GM19452 (cell line): ENCODE measurements around the gene PKM.
"Not testable (repeated sequence)": the region's sequence is repeated elsewhere in the genome, so short reads cannot be mapped to it uniquely, and the experiment has no call there.

Experiments
- ATAC-seq: cut with Tn5 transposase; IDR thresholded peaks from one replicate; pipeline ENCODE4 v1.9.1; 2021; ENCODE audit not compliant: unreplicated experiment

Gene PKM

GRCh38 chr15:72179950-72180581 lies 50.9 kb downstream of the PKM start:
- ATAC-seq, result no peak

GRCh38 chr15:72178976-72179585 lies 51.9 kb downstream of the PKM start:
- no peak for ATAC-seq

- no peak for ATAC-seq
Measured at GRCh38 chr15:72176743-72177142, 54.2 kb downstream of the PKM start.

GRCh38 chr15:72176159-72176558 lies 54.8 kb downstream of the PKM start:
- no peak for ATAC-seq

GRCh38 chr15:72175186-72176044 lies 55.6 kb downstream of the PKM start:
- no peak for ATAC-seq

GRCh38 chr15:72174551-72175165 lies 56.3 kb downstream of the PKM start:
- ATAC-seq, result no peak

GRCh38 chr15:72173864-72174550 lies 57.0 kb downstream of the PKM start:
- no peak for ATAC-seq

GRCh38 chr15:72173401-72173800 lies 57.6 kb downstream of the PKM start:
- no peak for ATAC-seq

GRCh38 chr15:72172796-72173195 lies 58.2 kb downstream of the PKM start:
- ATAC-seq, result no peak

GRCh38 chr15:72171978-72172377 lies 59.0 kb downstream of the PKM start:
- not testable (repeated sequence) for ATAC-seq

- no peak for ATAC-seq
Measured at GRCh38 chr15:72170691-72171090, 60.3 kb downstream of the PKM start.

GRCh38 chr15:72169921-72170611 lies 60.9 kb downstream of the PKM start:
- ATAC-seq, result no peak

- no peak for ATAC-seq
Measured at GRCh38 chr15:72169236-72169920, 61.6 kb downstream of the PKM start.

GRCh38 chr15:72168808-72169190 lies 62.2 kb downstream of the PKM start:
- no peak for ATAC-seq

- no peak for ATAC-seq
Measured at GRCh38 chr15:72168131-72168807, 62.7 kb downstream of the PKM start.

- no peak for ATAC-seq
Measured at GRCh38 chr15:72167445-72167844, 63.5 kb downstream of the PKM start.

- ATAC-seq, result no peak
Measured at GRCh38 chr15:72166716-72167417, 64.1 kb downstream of the PKM start.

GRCh38 chr15:72163719-72164118 lies 67.3 kb downstream of the PKM start:
- ATAC-seq, result no peak

- no peak for ATAC-seq
Measured at GRCh38 chr15:72162569-72162968, 68.4 kb downstream of the PKM start.
